Ishikawa (cell line): Measurements from ENCODE around the gene TPM1.

Experiments
- CEBPB ChIP-seq: IDR thresholded peaks from 2 replicates; pipeline ENCODE4 v1.6.1; 2012
- CREB1 ChIP-seq: IDR thresholded peaks from 2 replicates; pipeline ENCODE4 v1.6.1; 2012; ENCODE audit warnings: low read depth
- EGR1 ChIP-seq: IDR thresholded peaks from 2 replicates; pipeline ENCODE4 v1.6.1; 2012
- EP300 ChIP-seq: IDR thresholded peaks from 2 replicates; pipeline ENCODE4 v1.6.1; 2012; ENCODE audit warnings: borderline replicate concordance
- FOXM1 ChIP-seq: IDR thresholded peaks from 2 replicates; pipeline ENCODE4 v1.6.1; 2012; ENCODE audit warnings: low read depth, borderline replicate concordance
- NFIC ChIP-seq: IDR thresholded peaks from 2 replicates; pipeline ENCODE4 v1.6.1; 2012
- RAD21 ChIP-seq: IDR thresholded peaks from 2 replicates; pipeline ENCODE4 v1.6.1; 2012; ENCODE audit warnings: low read depth
- TAF1 ChIP-seq: IDR thresholded peaks from 2 replicates; pipeline ENCODE4 v1.6.1; 2012; ENCODE audit warnings: low read depth, mild to moderate bottlenecking
- TCF12 ChIP-seq: IDR thresholded peaks from 2 replicates; pipeline ENCODE4 v1.6.1; 2012; ENCODE audit warnings: low read depth
- TEAD4 ChIP-seq: IDR thresholded peaks from 2 replicates; pipeline ENCODE4 v1.6.1; 2012
- USF1 ChIP-seq: IDR thresholded peaks from 2 replicates; pipeline ENCODE4 v1.6.1; 2012
- YY1 ChIP-seq: IDR thresholded peaks from 2 replicates; pipeline ENCODE4 v1.6.1; 2012; ENCODE audit warnings: low read depth
- ZBTB7A ChIP-seq: IDR thresholded peaks from 2 replicates; pipeline ENCODE4 v1.6.1; 2012; ENCODE audit warnings: low read depth
- TF ChIP-seq, protein P1 (sequence below): IDR thresholded peaks from 2 replicates; pipeline ENCODE4 v1.6.1; 2012; ENCODE audit warnings: low read depth, mild to moderate bottlenecking
- TF ChIP-seq, protein P2 (sequence below): IDR thresholded peaks from 2 replicates; pipeline ENCODE4 v1.6.1; 2012

TPM1 gene

DNA sequence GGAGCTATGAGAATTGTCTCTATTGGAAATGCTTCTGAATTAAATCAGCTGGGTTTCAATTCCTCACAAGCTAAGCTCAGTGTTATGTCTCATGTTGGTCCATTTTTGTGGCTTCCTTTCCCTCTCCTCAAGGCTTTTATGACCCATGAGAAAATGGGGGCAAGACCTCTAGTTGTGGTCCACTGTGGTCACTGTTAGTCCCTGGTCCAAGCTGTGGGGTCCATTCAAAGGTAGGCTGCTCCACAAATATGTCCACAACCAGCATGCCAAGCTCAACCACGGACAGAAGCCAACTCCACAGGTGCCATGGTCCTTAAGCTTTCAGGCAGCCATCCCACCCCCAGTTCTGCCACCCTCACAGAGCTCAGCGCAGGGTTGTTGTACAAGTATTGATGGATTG, 14.9 kb upstream of the TPM1 start:
- TF ChIP-seq, protein P1, sequence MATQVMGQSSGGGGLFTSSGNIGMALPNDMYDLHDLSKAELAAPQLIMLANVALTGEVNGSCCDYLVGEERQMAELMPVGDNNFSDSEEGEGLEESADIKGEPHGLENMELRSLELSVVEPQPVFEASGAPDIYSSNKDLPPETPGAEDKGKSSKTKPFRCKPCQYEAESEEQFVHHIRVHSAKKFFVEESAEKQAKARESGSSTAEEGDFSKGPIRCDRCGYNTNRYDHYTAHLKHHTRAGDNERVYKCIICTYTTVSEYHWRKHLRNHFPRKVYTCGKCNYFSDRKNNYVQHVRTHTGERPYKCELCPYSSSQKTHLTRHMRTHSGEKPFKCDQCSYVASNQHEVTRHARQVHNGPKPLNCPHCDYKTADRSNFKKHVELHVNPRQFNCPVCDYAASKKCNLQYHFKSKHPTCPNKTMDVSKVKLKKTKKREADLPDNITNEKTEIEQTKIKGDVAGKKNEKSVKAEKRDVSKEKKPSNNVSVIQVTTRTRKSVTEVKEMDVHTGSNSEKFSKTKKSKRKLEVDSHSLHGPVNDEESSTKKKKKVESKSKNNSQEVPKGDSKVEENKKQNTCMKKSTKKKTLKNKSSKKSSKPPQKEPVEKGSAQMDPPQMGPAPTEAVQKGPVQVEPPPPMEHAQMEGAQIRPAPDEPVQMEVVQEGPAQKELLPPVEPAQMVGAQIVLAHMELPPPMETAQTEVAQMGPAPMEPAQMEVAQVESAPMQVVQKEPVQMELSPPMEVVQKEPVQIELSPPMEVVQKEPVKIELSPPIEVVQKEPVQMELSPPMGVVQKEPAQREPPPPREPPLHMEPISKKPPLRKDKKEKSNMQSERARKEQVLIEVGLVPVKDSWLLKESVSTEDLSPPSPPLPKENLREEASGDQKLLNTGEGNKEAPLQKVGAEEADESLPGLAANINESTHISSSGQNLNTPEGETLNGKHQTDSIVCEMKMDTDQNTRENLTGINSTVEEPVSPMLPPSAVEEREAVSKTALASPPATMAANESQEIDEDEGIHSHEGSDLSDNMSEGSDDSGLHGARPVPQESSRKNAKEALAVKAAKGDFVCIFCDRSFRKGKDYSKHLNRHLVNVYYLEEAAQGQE, result no peak
- TF ChIP-seq FOXM1, result no peak
- no peak for TF ChIP-seq CEBPB
- no peak for TF ChIP-seq YY1
- no peak for TF ChIP-seq ZBTB7A
- TF ChIP-seq TAF1, result no peak
- no peak for TF ChIP-seq TEAD4
- TF ChIP-seq CREB1, result no peak
- no peak for TF ChIP-seq NFIC
- no peak for TF ChIP-seq EGR1
- no peak for TF ChIP-seq TCF12
- TF ChIP-seq RAD21, result no peak
- TF ChIP-seq EP300, result no peak
- TF ChIP-seq, protein P2, sequence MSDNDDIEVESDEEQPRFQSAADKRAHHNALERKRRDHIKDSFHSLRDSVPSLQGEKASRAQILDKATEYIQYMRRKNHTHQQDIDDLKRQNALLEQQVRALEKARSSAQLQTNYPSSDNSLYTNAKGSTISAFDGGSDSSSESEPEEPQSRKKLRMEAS, result no peak
- no peak for TF ChIP-seq USF1

GRCh38 chr15:63028442-63029110, 14.0 kb upstream of the TPM1 start:
- TF ChIP-seq CREB1 (no peak), EP300 (no peak), TCF12 (no peak), RAD21 (no peak), TAF1 (no peak), TEAD4 (no peak), CEBPB (no peak), NFIC (no peak), EGR1 (no peak), YY1 (no peak), USF1 (no peak), ZBTB7A (no peak), FOXM1 (no peak)
- TF ChIP-seq, protein P2, result no peak
- TF ChIP-seq, protein P1, result no peak

DNA sequence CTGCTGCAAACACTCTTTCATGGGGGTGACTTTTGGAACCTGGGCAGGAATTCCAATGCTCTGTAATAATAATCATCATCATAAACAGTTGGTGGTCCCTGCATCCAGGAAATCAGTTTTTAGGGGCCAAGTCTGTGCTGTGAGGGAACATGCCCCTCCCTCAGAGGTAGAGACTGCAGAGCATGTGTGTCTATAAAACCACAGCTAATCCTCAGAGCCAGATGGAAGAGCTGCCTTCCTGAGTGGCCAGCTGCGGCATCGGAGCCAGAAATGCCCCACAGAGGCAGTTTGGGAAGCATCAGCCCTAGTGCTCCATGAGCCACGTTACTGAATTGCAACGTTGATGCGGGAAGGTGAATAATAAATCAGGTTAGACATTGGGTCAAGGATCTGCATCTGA, 12.9 kb upstream of the TPM1 start:
- TF ChIP-seq RAD21, result no peak
- no peak for TF ChIP-seq TEAD4
- no peak for TF ChIP-seq EGR1
- TF ChIP-seq, protein P1, result no peak
- TF ChIP-seq YY1, result no peak
- TF ChIP-seq, protein P2, result no peak
- no peak for TF ChIP-seq CREB1
- no peak for TF ChIP-seq TAF1
- TF ChIP-seq FOXM1, result no peak
- no peak for TF ChIP-seq EP300
- TF ChIP-seq TCF12, result no peak
- TF ChIP-seq USF1, result no peak
- TF ChIP-seq CEBPB, result no peak

- TF ChIP-seq RAD21 (no peak), EGR1 (no peak), YY1 (no peak), EP300 (no peak), TAF1 (no peak), ZBTB7A (no peak), CEBPB (no peak), CREB1 (no peak), TCF12 (no peak), TEAD4 (no peak), NFIC (no peak), USF1 (no peak)
- TF ChIP-seq, protein P2, result no peak
- TF ChIP-seq, protein P1, result no peak
Measured at GRCh38 chr15:63030101-63030551, 12.4 kb upstream of the TPM1 start.
